ENCODE data around the gene CD2.

Gene CD2

DNA sequence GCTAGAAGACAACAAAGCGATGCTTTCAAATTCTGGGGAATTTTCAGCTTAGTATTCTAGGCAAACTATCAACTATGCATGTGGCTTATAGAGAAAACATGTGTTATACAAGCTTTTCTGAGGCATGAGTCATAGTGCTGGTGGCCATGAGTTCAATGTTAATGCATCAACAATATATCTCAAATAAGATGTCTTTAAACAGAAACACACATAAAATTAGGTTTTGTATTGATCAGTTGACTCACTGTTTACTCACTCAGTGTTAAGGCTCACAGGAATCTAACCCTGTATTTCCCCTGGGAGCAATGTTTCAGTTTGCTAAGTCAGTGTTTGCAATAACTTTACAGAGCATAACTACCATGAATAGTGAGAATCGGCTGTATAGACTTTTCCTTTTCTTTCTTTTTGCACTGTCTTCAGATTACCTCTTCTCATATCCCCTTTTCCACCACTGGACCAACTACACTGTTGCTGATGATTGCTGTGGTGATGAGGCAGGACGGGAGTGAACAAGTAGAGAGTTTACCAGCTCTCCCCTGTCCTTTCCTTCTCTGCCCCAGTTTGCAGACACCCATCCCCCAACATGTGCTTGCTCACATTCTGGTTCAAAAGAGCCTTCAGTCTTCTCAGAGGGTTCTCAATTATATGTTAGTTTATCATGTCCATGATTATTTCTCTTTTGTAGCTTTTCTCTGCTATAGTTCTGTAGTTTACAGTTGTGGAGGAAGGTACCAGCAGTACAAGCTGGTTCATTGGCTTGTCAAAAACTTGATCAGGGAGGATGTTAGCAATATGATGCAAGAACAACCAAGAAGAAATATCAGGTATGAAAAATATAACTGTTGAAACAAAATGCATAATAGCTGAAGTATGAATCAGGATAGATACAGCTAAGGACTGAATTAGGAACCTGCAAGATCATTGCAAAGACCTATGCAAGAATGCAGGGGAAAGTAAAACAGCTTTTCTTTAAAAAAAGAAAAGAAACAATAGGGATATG is 23.9 kb downstream of the CD2 start:
- no peak for DNase-seq (ENCODE audit: low read depth in 3 of 3)

GRCh38 chr1:116781034-116781433 is 26.8 kb downstream of the CD2 start:
- no peak for DNase-seq (ENCODE audit: low read depth in 3 of 3)

- no peak for DNase-seq (ENCODE audit: low read depth in 3 of 3)
Observed at GRCh38 chr1:116785006-116785405, 30.8 kb downstream of the CD2 start.

DNA sequence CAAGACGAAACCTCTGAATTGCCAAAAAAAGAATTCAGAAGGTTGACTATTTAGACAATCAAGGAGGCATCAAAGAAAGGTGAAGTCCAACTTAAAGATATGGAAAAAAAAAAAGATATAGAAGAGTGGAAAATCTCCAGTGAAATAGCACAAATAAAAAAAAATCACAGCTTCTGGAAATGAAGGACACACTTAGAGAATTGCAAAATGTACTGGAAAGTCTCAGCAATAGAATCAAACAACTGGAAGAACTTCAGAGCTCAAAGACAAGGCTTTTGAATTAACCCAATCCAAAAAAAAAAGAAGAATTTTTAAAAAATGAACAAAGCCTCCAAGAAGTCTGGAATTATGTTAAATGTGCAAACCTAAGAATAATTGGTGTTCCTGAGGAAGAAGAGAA is 31.8 kb downstream of the CD2 start:
- DNase-seq (ENCODE audit: low read depth in 3 of 3): no peak

GRCh38 chr1:116791727-116792126 is 37.5 kb downstream of the CD2 start:
- DNase-seq (ENCODE audit: low read depth in 3 of 3): no peak

DNA sequence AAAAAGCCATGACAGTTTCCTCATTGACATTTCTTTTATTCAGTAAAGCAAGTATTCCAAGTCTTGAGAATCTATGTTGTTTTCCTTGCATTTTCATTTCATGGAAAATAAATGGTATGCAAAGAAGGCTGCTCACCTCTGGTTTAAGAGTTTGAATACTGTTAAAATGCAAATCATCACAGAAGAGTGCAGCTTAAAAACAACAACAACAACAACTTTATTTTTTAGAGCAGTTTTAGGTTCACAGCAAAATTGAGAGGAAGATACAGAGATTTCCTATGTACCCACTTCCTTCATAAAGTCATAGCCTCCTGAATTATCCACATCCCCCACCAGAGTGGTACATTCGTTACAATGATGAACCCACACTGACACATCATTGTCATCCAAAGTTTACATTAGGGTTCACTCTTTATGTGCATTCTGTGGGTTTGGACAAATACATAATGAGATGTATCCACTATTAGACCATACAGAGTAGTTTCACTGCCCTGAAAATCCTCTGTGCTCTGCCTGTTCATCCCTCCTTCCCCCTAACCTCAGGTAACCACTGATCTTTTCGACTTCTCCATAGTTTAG is 39.2 kb downstream of the CD2 start:
- no peak for DNase-seq (ENCODE audit: low read depth in 3 of 3)

GRCh38 chr1:116794371-116794770 is 40.1 kb downstream of the CD2 start:
- DNase-seq (ENCODE audit: low read depth in 3 of 3): no peak

DNA sequence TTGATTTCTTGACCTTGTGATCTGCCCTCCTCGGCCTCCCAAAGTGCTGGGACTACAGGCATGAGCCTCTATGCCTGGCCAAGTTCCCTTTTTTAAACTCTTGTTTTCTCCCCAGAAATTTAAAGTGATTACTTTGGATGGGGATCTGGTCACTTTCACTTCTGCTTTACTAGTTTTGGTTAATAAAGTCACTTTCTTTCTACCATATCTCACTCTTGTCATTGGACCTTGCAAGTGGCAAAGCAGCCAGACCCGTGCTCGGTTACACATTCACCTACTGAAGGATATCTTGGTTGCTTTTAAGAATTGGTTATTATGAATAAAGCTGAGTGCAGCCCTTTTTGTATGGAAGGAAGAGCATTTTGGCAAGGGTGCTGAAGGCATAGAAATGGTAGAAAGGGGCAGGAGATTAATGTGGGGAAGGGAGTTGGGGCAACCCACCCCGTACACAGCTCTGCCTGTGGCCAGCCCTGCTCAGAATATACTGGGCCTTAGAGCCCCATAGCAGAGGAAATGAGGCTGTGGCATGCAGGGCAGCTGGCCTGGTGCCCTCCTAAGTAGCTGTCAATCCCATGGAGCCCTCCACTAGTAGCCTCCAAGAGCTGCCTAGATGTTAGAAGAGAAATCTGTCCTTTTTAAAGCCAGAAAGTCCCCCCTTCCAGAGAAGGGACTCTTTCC is 40.7 kb downstream of the CD2 start:
- DNase-seq (ENCODE audit: low read depth in 3 of 3): no peak

- no peak for DNase-seq (ENCODE audit: low read depth in 3 of 3)
Observed at GRCh38 chr1:116795482-116795829, 41.2 kb downstream of the CD2 start.

GRCh38 chr1:116804736-116805135 is 50.5 kb downstream of the CD2 start:
- DNase-seq (ENCODE audit: low read depth in 3 of 3): no peak

DNA sequence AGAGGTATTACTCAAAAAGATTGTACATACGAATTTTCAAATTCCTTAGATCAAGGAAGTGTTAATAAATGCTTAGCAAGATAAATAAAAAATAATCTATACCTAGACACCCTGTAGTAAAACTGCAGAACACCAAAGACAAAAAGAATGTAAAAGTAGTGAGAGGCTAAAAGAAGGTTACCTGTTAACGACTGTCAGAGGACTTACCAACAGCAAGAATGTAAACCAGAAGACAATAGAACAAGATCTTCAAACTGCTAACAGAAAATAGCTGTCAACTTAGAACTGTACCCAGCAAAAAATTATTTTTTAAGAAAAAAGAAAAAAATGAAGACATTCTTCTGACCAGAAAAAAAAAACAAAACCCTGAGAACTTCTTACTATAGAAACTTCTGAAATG is 51.2 kb downstream of the CD2 start:
- DNase-seq (ENCODE audit: low read depth in 3 of 3): no peak

DNA sequence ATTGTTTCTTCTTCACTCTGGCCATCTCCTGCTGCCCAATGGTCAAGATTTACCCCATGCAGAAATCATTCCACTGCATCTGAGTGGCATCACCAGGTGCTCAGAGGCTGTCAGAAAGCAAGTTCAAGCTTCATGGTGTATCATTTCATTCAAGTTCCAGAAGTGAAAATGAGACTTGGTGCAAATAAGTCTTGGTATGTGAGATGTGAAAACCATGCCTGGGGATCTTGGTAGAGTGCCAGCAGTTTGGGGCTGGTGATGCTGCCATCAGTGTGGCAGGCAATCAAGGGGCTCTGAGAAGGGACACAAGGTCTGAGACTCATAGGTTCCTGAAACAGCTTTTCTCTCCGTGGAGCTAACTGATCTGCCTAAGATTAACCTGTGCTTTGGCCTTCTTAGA is 52.0 kb downstream of the CD2 start:
- DNase-seq (ENCODE audit: low read depth in 3 of 3): peak; percentile 74 to 86 (median 76)

DNA sequence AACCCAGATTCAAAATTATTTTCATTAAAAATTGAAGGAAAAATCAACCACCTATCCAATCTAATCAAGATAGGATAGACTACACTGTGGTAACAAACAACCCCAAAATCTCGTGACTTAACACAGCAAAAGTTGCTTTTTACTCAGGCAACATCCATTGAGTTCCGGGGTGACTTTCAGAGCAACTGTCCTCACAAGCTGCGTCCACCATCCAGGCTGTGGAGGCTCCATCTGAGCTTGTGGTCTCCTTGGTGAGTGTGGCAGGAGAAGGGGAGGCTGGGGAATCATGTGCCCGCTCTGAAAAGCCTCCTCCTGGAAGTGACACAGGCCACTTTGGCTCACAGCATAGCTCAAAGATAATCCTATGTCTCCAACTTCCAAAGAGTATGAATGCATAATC is 52.4 kb downstream of the CD2 start:
- DNase-seq (ENCODE audit: low read depth in 3 of 3): no peak

DNA sequence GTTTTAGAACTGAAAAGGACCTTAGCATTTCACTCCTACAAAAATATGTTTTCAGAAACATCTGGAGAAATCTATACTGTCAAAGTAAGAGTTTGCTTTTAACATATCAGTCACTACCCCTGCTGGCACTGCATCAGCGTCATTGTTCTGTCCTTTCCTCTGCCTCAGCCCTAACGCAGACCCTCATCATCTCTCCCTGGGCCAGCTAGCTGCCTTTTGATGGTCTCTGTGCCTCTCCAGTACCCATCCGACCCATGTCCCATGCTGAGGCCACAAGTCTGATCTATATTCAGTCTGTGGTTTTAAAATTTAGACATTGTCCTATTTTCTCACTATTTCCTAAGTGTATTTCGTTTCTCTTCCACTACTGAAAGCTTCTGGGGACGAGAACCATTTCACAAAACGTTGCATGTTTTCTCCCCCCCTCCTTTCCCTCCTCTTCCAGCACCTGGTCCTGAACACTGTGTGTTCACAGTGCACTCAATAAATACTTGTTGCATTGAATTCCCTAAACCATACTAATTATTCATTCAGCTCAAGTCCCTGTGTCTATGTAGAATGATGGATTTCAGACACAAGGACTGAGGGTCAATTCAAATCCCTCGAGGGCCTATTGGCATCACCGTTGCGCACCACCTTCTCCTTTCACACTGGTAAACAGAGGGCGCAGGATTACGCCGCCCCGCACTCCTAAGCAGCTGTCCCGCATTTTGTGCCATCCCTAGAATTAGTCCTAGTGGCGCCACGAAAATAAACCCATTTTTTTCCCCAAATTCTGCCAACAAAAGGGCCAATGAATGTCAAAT is 53.4 kb downstream of the CD2 start:
- no peak for DNase-seq (ENCODE audit: low read depth in 3 of 3)

DNA sequence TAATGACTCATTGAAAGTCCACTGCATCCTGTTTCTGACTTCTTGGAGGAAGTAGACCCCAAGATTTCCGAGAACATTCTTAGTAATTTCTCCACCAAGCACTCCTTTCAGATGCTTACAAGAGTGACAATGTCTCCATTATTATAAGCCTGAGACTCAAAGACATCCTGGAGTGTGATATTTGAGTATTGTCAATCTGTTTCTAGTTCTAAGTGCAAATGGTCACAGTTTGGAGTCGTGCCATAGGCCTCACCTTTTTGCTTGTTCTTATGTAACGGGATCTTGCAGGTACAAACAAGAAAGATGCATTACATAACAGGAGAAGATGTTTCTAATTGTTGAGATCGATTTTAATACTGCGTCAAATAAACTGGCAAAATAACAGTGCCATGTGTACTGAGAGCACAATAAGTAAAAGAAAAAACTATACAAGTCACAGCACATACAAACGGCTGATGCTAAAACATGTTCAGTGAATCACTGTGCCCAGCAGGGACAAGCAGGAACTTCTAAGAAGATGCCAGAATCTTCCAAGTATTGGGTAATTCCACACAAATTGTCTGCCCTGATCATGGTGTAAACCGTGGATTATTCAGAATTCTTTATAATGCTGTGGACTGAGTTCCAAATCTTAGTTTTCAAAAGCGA is 54.1 kb downstream of the CD2 start:
- DNase-seq (ENCODE audit: low read depth in 3 of 3): no peak

DNA sequence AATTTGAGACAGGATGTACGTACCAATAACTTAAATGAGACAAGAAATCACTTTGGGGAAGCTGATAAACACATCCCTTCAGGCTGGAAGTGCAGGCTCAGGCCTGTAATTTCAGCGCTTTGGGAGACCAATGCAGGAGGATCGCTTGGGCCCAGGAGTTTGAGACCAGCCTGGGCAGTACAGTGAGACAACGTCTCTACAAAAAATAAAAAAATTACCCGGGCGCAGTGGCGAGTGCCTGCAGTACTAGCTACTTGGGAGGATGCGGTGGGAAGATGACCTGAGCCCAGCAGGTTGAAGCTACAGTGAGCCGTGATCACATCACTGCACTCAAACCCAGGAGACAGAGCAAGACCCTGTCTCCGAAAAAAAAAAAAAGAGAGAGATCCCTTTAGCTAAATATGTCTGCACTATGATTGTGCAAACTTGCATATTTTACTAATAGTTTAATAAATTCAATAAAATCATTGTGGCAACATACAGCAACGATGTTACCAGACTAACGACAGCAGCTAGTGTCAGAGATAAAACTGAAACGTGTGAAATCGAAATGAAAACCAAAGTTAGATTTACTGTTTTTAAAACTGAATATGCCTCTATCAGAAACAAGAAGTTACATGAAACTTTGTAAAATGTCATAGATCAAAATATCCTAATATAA is 54.7 kb downstream of the CD2 start:
- no peak for DNase-seq (ENCODE audit: low read depth in 3 of 3)

- DNase-seq (ENCODE audit: low read depth in 3 of 3): no peak
Observed at GRCh38 chr1:116811321-116811720, 57.1 kb downstream of the CD2 start.

- DNase-seq (ENCODE audit: low read depth in 3 of 3): no peak
Observed at GRCh38 chr1:116814926-116815723, 60.9 kb downstream of the CD2 start.

DNA sequence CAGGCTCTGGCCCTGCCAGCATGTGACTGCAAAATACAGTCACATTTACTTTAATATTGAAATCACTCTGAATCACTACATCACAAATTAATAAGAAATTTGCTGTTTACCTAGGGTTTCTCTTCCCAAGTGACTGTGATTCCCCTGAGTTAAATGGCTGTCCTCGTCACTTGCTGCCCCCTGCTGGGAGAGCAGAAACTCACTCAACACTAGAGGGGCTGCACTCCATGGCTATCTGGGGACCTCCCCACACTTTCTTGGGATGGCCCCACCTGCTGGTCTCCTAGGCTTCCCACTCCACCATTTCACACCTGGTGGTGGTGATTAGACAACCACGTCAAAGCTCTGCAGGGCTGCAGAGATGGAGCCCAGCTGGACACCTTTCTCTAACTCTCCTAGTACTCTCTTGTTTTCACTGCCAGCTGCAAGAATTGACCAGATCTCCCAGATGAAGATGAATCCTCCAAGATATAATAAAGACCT is 63.4 kb downstream of the CD2 start:
- peak; percentile 60 to 77 (median 68) for DNase-seq (ENCODE audit: low read depth in 3 of 3)
